HL-60/S4 (cell line): ENCODE data around the gene TBCK.
"Not testable (repeated sequence)": the region's sequence is repeated elsewhere in the genome, so short reads cannot be mapped to it uniquely, and the experiment has no call there.

ENCODE experiments used
- in situ Hi-C: fragments of 300-500 bp; cut with MboI; formaldehyde crosslinking; loops from 2 replicates; pipeline ENCODE4 v1.14.3; 2022; ENCODE audit warnings: low sequenced_read_pairs

TBCK gene

DNA sequence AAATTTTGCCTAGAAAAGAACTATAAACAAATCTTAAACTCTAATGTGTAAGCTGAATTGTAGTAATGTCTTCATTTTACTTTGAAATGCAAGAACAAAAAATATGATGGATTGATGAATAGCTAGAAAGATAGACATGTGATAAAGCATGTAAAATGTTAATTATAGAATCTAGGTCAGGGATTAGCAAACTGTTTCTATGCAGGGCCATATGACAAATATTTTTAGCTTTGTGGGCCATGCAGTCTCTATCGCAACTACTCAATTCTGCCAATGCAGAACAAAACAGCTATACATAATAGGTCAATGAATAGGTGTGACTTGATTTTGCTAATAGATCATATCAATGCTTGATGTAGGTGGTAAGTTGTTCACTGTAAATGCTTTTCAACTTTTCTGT lies 75.3 kb downstream of the TBCK start:
- in situ Hi-C loops, result no loop called here

DNA sequence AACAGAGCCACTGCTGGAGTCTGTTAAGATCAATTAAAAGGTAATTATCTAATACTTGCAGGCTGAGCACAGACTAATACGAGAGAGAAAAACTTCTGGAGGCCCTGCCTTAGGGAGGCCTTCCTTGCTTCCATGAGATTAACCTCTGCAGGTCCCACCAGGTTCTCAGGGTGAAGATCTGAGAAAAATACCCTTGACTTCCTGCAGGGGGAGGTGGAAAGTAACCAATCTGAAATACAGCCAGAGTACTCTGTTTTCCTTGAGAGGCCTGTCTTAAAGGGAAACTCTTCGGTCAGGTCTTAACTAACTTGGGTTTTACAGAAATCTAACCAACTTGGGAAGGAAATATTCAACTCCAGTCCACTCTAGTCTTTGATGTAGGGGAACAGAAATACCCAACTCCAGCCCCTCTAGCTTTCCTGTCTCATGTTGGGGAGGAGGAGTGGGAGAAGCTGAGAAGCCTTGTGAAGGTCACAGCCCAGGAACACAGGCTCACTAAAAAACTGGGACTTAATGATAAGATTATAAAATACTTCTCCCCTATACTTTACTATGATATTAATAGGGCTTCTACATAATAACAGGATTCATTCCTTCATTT lies 77.1 kb downstream of the TBCK start:
- in situ Hi-C loops, result no loop called here

DNA sequence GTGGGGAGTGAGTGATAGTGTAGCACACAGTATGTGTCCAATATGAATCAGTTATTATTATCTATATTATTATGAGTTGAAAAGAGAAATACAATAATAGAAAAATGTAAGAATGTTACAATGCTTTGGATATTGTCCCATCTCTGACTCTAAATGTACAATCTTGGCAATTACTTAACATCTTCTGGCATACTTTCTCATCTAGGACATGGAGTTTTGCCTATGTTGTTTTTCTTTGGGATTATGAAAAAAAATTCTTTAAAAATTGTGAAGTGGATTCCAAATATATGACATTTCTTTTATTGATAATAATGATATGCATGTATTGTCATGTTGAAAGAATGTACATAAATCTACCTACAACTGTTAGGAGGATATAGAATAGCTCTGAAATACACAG lies 84.1 kb downstream of the TBCK start:
- in situ Hi-C loops, result no loop called here

DNA sequence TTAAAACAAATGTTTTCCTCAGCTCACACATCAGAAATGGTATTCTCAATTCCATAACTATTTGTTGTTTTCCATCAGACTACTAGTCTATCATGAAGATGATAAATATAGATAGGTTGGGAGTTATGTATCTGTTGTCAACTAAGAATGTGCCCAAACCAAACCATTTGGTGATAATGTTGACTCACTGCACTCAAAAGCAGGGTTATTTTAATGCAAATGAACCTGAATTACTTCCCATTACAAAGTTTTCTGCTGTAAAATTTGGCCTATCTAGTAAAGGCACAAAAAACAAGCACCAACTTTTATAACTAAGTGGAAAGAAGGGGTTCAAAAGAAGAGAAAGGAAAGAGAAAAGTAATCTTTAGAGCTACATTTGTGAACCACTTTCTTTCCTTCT lies 93.5 kb downstream of the TBCK start:
- in situ Hi-C loops, result no loop called here

DNA sequence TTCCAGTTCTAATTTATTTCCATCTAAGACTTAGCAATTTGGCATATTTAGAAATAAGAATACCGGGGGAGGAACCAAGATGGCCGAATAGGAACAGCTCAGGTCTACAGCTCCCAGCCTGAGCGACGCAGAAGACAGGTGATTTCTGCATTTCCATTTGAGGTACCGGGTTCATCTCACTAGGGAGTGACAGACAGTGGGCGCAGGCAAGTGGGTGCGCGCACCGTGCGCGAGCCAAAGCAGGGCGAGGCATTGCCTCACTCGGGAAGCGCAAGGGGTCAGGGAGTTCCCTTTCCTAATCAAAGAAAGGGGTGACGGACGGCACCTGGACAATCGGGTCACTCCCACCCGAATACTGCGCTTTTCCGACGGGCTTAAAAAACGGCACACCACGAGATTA lies 102.7 kb downstream of the TBCK start:
- in situ Hi-C loops, result not testable (repeated sequence)

DNA sequence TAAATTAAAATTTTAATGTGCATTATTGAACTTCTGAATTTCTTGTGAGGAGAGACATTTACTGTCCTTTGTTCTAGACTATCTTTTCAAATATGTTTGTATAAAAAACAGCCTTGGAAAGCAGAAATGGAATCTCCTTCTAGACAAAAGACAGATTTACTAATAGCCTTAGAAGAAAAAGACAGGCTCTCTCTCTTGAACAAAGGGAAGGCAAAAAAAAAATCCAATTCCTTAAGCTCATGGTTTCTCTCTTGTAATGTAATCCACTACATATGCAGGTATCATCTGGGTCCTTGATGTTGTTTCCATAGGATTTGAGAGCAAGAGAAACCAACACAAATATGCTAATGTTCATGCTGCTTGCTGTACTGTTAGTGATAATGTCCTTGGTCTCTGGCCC lies 106.0 kb downstream of the TBCK start:
- in situ Hi-C loops, result no loop called here

DNA sequence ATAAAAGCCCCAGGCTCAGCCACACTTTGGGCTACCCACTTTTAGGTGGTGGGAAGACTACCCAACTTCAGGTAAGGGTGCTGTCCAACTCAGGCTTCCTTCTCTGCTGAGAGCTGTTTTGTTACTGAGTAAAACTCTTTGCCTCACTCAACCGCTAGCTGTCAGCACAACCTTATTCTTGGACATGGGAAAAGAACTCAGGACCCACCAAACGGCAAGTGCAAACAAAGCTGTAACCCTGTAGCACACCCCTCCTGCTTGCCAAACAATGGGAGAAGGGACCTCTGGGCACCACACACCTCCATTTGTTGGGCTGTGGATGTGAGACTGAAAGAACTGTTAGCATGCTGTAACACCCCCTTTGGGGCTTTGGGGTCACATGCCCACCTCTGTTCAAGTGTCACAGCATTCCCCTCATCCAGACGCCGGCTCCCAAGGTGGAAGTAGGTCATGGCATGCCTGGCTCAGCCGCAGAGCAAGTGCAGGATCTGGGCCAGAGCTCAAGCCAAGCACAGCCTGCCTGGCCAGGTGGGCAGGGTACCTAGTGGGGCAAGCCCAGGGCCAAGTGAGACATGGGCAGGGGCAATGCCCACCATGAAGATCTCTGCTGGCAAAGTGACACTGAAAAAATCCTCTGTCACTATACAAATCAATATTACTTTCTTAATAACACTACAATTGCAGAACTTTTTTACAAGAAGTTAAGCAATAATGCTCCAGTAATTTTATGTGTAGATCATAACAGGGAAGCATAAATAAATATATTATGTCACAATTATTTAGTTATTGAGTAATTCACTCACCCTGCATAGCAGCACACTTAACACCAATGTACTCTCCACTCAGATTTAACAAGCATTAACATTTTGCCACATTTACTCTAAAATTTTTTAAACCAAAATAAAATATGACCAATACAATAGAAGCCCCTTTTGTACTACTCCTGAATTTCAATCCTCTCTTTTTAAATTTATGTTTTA lies 107.2 kb downstream of the TBCK start:
- in situ Hi-C loops, result no loop called here

DNA sequence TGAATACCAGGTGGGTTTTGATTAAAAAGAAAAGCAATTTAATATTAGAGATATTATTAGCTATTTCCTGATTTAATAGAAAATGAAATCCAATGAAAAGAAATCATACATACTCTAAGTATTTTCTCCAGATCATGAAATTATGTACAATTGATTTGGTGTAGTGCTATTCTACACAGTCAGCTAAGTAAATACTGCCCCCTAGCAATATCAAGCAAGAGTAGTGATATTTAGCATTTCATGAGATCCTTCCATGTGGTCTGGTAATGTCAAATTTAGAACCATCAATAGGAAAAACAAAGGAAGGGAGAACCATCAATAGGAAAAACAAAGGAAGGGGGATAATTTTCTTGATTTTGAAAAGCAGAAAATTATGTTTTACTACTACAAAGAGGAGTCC lies 114.6 kb downstream of the TBCK start:
- in situ Hi-C loops, result no loop called here

DNA sequence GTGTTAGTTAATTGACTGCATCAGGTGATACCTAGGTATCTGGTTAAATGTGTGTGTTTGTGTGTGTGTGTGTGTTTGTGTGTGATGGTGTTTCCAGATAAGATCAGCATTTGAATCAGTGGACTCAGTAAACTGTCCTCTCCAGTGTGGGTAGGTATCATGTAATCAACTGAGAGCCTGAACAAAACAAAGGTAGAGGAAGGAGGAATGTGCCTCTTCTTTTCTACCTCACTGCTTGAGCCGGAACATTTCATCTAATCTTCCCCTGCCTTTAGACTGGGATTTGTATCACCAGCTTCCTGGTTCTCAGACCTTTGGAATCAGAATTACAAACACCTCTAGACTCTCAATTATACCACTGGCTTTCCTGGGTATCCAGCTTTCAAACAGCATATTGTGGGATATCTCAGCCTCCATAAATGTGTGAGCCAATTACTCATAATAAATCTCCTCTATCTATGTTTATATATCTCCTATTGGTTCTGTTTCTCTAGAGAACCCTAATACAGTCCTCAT lies 120.5 kb downstream of the TBCK start:
- in situ Hi-C loops, result no loop called here

DNA sequence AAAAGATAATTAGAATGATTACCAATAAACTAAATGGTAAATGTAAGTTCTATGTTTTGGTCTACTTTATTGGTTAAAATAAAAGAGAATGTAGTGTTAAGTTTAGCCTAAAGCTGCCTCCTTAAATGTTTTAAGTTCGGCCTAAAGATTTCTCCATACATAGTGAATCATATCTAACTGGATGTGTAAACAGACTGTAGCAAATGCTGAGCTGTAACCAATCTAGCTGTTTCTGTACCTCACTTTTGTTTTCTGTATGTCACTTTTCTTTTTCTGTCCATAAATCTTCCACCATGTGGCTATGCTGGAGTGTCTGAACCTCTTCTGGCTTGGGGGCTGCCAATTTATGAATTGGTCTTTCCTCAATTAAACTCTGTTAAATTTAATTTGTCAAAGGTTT lies 121.2 kb downstream of the TBCK start:
- in situ Hi-C loops, result no loop called here

DNA sequence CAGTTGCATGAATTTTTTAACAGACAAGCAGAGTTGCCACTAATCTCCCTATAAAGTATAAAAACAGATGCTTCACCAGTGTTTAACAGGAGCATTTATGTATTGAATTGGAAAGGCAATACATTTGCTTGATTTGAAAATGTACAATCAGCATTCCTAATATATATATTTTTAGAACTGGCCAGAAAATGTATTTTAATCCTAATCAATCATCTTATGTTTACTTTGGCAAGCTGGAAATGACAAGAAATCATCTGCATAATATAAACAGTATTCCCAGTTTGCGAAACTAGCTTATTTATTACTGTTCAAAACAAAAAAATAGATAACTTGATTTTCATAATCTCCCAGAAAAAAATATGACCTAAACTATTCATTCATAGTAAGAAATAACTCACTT lies 123.9 kb downstream of the TBCK start:
- in situ Hi-C loops, result no loop called here

DNA sequence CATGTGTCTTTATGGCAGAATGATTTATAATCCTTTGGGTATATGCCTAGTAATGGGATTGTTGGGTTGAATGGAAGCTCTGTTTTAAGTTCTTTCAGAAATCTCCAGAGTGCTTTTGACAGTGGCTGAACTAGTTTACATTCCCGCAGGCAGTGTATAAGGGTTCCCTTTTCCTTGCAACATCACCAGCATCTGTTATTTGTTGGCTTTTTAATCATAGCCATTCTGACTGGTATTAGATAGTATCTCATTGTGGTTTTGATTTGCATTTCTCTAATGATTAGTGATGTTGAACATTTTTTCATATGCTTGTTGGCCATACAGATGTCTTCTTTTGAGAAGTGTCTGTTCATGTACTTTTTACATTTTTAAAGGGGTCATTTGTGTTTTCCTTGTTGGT lies 129.8 kb downstream of the TBCK start:
- in situ Hi-C loops, result no loop called here

DNA sequence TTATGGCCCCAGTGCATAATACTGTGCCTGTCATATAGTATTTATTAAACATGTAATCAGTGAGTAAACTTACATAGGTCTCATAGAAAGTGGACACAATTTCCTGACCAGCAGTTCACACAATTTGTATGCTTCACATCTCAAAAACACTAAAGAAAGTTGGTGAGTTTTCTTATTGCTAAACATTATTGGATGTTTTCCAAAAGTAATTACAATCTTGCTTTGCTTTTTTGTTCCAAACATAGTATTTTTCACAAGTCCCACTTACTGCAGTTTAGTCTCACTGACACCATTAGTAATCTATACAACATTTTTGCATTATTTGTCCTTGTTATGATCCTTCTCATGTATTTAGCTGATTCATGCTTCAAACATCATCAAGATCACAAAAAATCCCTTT lies 132.5 kb downstream of the TBCK start:
- in situ Hi-C loops, result no loop called here

DNA sequence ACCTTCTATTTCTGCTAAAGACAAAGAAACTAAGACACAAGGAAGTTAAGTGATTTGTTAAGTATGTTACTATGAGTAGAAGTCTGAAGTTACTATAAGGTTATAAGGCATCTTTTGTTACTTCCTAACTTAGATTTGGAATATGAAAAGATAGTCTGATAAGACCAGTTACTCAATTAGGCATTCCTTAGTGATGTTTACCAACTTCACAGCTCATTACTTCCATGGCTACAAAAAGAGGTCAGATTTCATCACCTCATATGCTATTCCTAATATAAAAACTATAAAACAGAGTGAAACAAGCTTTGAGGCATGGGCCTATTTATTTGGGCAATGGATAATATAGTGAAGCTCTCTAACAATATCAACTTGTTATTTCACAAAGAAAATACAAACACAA lies 143.1 kb downstream of the TBCK start:
- in situ Hi-C loops, result no loop called here

DNA sequence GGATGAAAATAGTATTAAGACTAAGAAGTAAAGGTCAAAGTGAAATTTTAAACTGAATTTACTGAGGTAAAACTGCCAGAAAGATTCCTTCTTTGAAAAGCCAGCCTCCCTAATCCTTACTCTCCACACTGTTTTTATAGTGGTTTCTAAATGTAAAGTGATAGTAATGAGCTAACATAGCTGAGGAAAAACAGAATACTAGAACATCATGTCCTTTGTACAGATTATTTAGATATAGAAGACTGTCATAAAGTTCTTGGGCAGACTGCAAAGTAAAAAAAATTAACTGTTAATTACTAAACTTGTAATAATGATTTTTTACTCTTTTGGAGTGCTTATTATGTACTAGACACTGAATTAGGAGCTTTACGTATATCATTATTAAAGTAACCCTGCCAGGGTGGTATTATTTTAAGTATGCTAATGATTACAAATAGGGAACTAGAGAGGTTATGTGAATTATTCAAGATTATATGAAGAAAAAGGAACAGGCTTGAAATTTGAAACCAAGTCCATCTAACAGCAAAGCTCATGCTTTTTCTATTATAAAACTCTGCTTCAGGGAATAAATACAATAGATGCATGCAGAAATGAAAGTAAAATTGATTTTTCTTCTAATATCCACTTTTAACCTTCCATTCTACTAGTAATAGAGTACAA lies 150.5 kb downstream of the TBCK start:
- in situ Hi-C loops, result no loop called here

DNA sequence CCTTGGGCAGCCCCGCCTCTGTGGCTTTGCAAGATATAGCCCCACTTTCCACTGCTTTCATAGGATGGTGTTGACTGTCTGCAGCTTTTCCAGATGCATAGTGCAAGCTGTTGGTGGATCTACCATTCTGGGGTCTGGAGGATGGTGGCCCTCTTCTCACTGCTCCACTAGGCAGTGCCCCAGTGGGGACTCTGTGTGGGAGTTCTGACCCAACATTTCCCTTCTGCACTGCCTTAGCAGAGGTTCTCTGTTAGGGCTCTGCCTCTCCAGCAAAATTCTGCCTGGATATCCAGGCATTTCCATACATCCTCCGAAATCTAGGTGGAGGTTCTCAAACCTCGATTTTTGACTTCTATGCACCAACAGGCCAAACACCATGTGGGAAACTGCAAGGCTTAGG lies 153.7 kb downstream of the TBCK start:
- in situ Hi-C loops, result no loop called here

DNA sequence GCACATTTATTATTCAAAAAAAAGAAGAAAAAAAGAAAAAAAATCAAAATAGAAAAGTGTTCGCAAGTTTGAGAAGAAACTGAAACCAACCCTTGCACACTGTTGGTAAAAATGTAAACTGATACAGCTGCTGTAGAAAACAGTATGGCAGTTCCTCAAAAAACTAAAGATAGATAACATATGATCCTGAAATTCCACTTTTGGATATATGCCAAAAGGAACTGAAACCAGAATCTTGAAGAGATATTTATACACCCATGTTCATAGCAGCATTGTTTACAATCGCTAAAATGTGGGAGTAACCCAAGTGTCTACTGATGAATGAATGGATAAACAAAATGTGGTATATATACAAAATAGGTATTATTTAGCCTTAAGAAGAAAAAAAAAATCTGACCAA lies 155.4 kb downstream of the TBCK start:
- in situ Hi-C loops, result no loop called here

DNA sequence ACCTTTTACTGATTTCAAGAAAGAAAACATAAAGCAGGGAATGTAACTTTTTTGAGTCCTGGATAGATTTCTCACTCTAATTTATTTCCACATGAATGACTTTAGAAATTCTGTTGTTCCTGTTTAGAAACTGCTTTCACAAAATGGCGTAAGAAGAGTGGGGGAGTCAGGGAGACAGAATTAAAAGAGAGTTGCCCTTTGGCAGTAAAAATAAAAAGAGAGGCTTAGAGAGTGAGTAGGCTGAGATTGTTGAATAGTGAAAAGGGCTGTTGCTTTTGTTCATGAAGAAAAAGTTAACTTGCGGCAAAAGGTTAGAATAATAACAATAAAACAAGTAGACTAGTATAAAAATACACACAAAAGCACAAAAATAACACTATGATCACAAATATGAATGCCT lies 166.1 kb downstream of the TBCK start:
- in situ Hi-C loops, result no loop called here

DNA sequence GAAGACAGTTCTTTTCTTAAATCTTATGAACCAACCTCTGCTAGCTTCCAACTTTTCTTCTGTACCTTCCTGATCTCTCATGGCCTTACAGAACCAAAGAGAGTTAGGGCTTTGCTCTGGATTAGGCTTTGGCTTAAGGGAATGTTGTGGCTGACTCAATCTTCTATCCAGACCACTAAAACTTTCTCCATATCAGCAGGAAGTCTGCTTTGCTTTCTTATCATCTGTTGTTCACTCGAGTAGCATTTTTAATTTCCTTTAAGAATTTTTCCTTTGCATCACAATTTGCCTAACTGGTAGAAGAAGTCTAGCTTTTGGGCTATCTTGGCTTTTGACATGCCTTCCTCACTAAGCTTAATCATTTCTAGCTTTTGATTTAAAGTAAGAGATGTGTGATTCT lies 167.0 kb downstream of the TBCK start:
- in situ Hi-C loops, result no loop called here

DNA sequence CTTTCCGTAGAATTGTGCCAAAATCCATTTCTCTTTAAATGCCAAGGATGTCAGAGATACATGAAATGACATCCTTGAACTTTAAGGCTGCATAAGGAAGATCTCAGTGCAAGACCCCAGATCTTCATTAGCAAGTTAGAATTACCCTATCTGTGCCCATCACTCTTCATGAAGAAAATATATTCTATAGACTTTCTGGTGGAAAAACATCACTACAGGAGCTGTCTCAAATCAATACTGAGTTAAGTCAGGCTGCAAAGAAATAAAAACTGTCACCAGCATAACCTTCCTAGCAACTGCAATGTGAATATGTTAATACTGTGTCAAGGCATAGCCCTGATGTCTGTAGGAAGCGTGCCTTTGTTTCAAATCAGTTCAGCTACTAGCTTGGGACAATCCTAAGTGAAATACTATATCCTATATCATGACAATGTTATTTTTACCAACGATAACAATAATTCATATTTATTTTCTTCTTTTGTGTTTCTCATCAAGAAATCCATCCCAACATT lies 173.3 kb downstream of the TBCK start:
- in situ Hi-C loops, result no loop called here

DNA sequence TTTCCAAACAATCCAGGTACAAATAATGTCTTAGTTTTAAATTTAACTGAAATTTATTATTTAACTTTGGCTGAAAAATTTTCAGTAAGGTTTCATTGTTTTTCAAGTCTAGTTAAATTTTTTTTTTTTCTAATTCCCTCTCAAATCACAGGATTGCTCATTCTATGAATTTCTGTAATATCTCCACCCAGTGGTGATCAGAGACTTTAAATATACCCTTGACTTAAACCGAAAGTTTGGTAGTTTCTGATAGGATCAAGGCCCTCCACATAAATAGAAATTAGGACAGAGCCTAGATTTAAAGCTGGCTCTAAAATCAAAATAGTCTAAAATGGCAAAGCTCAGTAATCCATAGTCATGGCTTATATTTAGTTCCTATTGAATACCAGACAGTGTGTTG lies 175.4 kb downstream of the TBCK start:
- in situ Hi-C loops, result no loop called here
